Limb (tissue), 2 donors: Measurements from ENCODE around the gene CFAP68.
A peak's percentile ranks its signal among the peaks of the same experiment; 100 is the strongest.
"Not testable (repeated sequence)": the region's sequence is repeated elsewhere in the genome, so short reads cannot be mapped to it uniquely, and the experiment has no call there.

Experiments used
- DNase-seq, 2 donors: peaks; one replicate each; pipeline ENCODE4 v3.0.0-alpha.2; 2016; ENCODE audit errors: extremely low spot score in 2 of 2

The CFAP68 gene

DNA sequence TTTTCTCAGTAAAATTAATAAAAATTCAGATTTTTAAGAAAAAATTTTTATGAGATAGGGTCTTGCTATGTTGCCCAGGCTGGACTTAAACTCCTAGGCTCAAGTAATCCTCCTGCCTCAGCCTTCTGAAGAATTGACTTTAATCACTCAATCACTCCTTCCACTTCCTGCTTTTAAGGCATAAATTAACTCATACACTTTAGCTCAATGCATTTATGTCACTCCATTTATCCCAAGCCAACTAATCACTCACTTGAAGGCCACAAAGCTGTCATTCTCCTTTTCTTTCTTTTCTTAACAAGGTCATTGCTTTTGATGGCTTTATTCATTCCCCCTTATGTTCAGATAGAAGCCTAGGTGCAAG, 8.8 kb upstream of the CFAP68 start:
- no peak for DNase-seq

GRCh38 chr11:111870886-111871692, 8.3 kb upstream of the CFAP68 start, which contains the start of gene ALG9:
Gene ALG9, minus strand, starts transcription at chr11:111871581. Its CDS starts 99 bp downstream, at chr11:111871482.
- DNase-seq, result peak; percentile 84 to 91

DNA sequence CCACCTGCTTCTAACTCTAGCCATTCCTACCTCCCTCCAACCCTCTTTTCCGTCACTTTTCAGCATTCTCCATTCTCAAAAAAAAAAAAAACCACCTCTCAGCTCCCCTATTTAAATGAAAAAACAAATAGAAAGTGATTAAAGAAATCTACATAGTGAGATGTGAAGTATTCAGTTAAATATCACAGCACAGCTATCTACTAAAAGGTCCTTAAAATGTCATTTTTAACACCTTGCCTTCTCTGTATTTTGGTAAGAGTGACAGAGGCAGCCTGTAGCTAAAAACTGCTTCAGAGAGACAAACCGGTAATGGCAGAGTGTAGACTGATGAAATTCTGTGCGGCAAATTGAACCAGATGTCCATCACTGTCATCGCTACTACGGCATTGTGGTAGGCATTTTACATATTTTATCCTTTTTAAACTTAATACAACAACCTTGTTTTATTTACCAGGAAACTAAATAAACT, 7.6 kb upstream of the CFAP68 start:
- DNase-seq, result no peak

DNA sequence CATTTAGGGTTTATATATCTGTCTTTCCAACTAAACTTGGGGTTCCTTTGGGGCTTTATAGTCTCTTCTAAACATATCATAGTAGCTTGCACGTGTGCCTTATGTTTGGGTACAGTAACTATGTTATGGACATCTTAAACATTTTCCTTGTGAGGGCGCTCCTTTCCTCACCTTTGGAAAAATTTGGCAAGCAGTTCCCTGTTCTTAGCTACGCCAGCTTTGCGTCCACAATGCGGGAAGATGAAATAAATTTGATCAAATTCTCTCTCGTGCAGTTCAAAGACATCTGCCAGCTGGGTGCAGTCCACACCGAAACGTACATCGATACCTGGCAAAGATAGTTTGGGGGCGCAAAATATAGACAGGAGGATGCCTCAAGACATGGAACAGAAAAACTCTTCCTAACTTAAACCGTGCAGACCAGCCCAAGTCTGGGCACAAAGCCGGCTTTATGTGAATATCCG, 924 bp upstream of the CFAP68 start:
- peak in 1 of 2 donors; percentile 29 for DNase-seq

DNA sequence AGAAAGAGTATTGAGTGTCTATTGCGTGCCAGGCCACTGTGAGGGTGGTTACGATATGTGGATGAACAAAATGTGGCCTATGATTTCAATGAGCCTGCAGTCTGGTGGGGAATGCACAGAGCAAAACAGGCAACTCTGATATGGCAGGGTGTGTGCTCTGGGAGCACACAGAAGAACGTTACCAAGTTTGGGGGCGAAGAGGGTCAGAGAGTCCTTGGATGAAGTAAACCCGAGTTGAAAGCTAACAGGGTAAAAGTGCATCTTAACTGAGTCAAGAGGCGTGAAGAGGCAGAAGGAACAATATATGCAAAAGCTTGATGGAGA, 258 bp downstream of the CFAP68 start:
- DNase-seq, result no peak

GRCh38 chr11:111882202-111882601, 2.9 kb downstream of the CFAP68 start:
- DNase-seq, result no peak

DNA sequence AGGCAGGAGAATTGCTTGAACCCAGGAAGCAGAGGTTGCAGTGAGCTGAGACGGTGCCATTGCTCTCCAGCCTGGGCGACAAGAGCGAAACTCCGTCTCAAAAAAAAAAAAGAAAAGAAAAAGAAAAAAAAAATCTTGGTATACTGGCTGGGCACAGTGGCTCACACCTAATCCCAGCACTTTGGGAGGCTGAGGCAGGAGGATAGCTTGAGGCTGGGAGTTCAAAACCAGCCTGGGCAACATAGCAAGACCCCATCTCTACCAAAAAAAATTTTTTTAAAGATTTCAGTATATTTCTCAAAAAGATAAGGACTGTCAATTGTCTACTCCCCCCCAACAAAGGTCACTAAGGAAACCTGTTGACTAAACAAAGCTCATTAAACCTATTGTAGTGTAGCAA, 5.7 kb downstream of the CFAP68 start:
- not testable (repeated sequence) for DNase-seq

- no peak for DNase-seq
These were observed 6.7 kb downstream of the CFAP68 start for GRCh38 chr11:111886032-111886431.

DNA sequence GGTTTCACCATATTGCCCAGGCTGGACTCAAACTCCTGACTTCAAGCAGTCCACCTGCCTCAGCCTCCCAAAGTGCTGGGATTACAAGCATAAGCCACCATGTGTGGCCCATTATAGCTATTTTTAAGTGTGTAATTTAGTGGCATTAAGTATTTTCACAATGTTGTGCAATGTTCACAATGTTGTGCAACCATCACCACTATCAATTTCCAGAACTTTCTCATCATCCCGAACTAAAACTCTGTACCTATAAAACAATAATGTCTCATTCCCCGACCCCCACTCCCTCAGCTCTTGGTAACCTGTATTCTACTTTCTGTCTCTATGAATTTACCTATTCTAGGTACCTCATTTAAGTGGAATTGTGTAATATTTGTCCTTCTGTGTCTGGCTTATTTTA, 7.5 kb downstream of the CFAP68 start:
- DNase-seq, result no peak

DNA sequence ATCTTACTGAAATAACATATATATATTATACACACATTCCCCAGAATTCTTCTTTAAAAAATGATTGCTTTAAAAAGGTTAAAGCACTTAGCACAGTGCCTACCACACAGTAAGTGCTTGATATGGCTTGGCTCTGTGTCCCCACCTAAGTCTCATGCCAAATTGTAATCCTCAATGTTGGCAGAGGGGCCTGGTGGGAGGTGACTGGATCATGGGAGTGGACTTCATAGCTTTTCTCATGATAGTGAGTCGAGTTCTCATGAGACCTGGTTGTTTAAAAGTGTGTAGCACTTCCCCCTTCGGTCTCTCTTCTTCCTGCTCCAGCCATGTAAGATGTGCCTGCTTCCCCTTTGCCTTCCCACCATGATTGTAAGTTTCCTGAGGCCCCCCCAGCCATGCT, 26.1 kb downstream of the CFAP68 start:
- no peak for DNase-seq

DNA sequence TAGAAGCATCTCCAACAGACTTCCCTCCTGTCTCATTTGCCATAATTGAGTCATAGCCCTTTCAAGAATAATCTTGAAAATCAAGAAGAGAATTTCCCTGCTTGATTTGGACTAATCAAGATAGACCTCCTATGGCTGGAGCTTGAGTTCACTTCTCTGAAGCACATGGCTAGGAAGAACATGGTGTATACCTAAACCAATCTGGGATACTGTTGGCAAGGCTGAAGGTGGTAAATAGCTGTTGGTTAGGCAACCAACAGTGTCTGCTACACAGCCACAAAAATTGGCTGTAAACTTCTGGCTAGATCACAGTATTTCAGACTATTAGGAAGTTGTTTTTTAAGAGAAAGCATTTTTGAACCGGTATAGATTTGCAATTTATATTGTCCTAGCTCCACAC, 27.3 kb downstream of the CFAP68 start:
- DNase-seq, result no peak

DNA sequence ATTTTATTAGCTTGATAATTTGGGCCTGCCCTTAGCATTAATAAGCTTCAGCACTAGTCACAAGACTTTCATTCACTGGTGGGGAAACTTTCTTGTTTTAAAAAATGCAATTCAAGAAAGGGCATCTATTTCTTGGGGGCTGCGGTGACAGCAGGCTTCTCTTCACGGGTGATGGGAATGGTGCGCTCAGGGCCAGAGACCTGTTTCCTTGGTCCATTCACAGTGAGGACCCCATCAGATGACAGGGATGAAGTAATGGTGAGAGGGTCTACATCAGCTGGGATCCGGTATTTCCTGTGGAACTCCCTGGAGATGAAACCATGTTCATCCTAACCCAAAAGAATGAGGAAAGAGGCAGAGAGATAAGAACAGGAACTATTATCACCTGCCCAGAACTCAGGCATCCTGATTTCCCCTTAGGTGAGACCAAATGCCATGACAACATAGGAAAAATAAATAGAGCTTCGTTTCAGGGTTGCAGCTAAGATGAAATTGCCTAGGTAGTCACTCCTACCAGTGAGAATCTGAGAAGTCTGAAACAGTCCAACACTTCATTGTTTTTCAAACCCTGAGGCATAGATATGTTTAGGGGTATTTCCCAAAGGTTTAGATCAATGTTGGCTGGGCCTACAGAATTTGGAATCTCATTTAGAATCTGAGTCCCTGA, 29.4 kb downstream of the CFAP68 start:
- no peak for DNase-seq

DNA sequence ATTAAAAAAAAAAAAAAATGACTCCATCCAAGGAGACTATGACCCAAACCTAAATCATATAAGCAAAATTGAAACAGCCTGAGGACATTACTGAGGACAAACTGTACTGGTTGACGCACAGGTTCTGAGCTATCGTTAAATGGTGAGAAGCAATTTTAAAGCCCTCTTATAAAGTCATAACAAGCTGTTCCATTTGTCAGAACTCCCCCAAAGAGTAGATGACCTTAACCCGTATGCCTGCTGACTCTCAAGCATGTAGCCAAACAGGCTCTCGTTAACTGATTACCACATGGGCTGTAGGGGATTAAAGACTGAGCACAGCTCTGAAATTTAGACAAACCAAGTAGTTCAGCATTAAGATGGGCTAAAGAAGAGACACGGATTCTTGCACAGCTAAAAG, 30.0 kb downstream of the CFAP68 start:
- DNase-seq, result no peak

DNA sequence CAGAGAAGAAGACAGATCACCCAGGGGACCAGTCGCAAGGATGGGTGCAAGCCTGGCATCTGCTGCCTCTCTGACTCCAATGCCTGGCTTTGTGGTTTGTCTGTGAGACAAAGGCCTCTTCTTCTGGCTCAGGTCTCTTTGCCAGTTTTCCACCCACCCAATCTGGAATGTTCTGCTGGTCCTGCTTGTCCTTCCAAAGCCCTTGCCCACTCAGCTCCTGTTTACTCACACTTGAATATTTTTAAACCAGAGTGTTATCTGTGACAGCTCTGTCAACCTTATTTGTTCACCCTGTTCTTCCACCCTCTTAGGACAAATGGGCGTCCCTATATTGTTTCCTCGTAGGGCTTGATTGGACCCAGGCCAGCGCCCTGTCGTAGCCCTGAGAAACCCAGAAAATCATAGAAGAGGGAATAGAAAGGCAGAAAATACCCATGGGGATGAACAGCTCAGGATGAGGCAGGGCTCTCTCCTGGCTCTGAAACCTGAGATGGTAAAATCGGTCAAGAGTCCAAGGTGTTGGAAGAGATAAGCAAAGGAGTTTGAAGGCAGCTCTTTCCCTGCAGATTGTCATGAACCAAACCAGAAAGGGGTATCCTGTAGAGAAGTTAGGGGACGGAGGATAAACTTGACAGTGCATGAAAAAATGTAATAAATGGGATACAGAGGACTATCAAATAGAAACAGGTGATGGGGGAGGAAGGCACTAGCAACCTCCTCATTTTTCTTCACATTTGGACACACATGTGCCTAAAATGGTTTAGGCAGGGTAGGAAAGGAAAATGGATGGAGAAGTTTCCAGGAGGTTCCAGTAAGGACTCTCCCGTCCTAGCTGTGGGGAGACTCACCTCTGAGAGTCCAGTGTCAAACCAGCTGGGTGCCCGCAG, 31.6 kb downstream of the CFAP68 start:
- DNase-seq, result no peak

- DNase-seq, result peak; percentile 75 to 77
These were observed 32.4 kb downstream of the CFAP68 start, which contains the start of gene CRYAB for GRCh38 chr11:111911563-111912401. Gene CRYAB, minus strand, starts transcription at chr11:111911770. Its CDS starts 46 bp downstream, at chr11:111911724.

DNA sequence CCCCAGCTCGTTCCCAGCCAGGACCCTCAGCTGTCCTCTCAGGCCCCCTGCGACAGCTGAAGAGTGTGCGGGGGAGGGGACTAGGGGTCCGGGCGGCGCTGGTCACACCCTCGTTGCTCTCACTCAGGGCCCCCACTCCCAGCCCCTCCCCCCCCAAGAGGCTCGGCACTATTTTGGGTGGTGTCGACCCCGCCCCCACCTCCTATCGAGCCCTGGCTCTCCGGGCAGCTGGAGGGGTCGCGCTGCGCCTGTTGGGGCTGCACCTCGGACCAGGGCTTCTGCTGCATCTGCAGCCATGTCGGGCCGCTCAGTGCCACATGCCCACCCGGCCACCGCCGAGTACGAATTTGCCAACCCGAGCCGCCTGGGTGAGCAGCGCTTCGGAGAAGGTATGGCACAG, 33.2 kb downstream of the CFAP68 start, which contains the start of gene HSPB2:
Gene HSPB2 (plus strand): TSS at position 200 of the 400 bp plus-strand sequence. CDS start 96 bp downstream, at position 296.
- peak; percentile 28 to 71 for DNase-seq

- peak in 1 of 2 donors; percentile 46 for DNase-seq
These were observed 33.9 kb downstream of the CFAP68 start for GRCh38 chr11:111913031-111913861.

GRCh38 chr11:111913997-111914396, 34.7 kb downstream of the CFAP68 start:
- peak in 1 of 2 donors; percentile 29 for DNase-seq

DNA sequence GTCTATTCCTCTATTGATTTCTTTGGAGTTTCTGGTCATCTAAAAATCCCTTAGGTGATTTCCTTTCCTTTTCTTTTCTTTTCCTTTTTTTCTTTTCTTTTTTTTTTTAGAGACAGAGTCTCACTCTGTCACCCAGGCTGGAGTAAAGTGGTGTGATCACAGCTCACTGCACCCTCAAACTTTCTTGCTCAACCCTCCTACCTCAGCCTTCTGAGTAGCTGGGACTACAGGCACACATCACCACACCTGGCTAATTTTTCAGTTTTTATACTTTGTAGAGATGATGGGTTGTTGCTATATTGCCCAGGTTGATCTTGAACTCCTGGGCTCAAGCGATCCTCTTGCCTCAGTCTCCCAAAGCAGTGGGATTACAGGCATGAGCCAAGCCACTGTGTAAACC, 37.4 kb downstream of the CFAP68 start:
- no peak for DNase-seq

DNA sequence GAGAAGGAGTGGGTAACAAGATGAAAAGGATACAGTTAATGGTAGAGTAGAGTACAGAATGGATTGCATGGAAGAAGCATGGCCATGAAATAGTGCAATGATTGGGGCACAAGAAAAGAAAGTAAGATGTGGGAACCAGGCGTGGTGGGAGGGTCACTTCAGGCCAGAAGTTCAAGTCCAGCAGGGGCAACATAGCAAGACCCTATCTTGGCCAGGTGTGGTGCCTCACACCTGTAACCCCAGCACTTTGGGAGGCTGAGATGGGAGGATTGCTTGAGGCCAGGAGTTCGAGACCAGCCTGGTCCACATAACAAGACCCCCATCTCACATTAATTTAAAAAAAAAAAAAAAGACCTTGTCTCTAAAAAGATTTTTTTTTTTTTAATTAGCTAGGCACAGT, 38.0 kb downstream of the CFAP68 start:
- DNase-seq, result no peak
